Adrenal gland (tissue), 12 donors: ENCODE results near the gene NR5A2. TPM values are rescaled to one million over a fixed set of nuclear protein-coding genes. Genes with fewer than 3 reads are reported as not detected.

Experiments used
- DNase-seq, 7 donors: peaks; one replicate each; pipeline ENCODE4 v3.0.0-alpha.2; 2019 to 2020
- H3K27ac ChIP-seq, 5 donors: fragments of 200-600 bp; sonication (generic) in 4 of 5; 1 replicate in 3 of 5; 2 replicates in 2 of 5; pipeline versions ENCODE4 v1.5.1 to v1.8.0; 2016 to 2020; ENCODE audit warnings: mild to moderate bottlenecking in 1 of 5
- H3K27me3 ChIP-seq: fragments of 200-600 bp; 2 replicates; pipeline ENCODE4 v1.8.0; 2021
- H3K36me3 ChIP-seq, 2 donors: fragments of 200-600 bp; replicated peaks in 1 of 2; 1 replicate in 1 of 2; 2 replicates in 1 of 2; pipeline versions ENCODE4 v1.5.1 to v1.8.0; 2018 to 2022
- H3K4me1 ChIP-seq, 2 donors: fragments of 200-600 bp; replicated peaks in 1 of 2; 1 replicate in 1 of 2; 2 replicates in 1 of 2; pipeline versions ENCODE4 v1.5.1 to v1.8.0; 2018 to 2021
- H3K4me3 ChIP-seq, 4 donors: fragments of 200-600 bp; sonication (generic) in 3 of 4; one replicate each; pipeline ENCODE4 v1.5.1; 2016 to 2018
- H3K9me3 ChIP-seq, 3 donors: fragments of 200-600 bp; sonication (generic) in 1 of 3; replicated peaks in 1 of 3; 1 replicate in 2 of 3; 2 replicates in 1 of 3; pipeline versions ENCODE4 v1.5.1 to v1.8.0; 2016 to 2021
- CTCF ChIP-seq, 6 experiments: fragments of 450-650 bp in 4 of 6; fragments of 200-600 bp in 2 of 6; sonication (generic) in 1 of 6; IDR thresholded peaks; 1 replicate in 5 of 6; 2 replicates in 1 of 6; pipeline versions ENCODE4 v1.5.1 to v1.8.0; 2016 to 2021; ENCODE audit warnings: antibody characterized with exemption in 6 of 6, mild to moderate bottlenecking in 2 of 6, moderate library complexity in 1 of 6
- POLR2A ChIP-seq, 2 donors: fragments of 450-650 bp; IDR thresholded peaks; one replicate each; pipeline ENCODE4 v1.6.1; 2017; ENCODE audit warnings: antibody characterized with exemption in 2 of 2, mild to moderate bottlenecking in 2 of 2, moderate library complexity in 1 of 2
- WGBS, 4 donors: extraction: QIAGEN DNeasy Blood & Tissue Kit in 2 of 4; methylation state at CpG; one replicate each; pipeline versions ENCODE4 v1.1.5 to v1.1.7; 2013 to 2017; 5-methylcytosine and 5-hydroxymethylcytosine counted together
- intact Hi-C, 2 donors: fragments of 100-400 bp; cut with DNase I; formaldehyde crosslinking; loops; one replicate each; pipeline versions ENCODE4 v1.14.1 to v1.15.0; 2022 to 2023
- polyA plus RNA-seq, 3 donors: library from polyadenylated mRNA; stranded (reverse); fragments of 200-250 nt in 2 of 3; fragments of 350-450 nt in 1 of 3; fragmentation: Illumina TruSeq in 1 of 3; extraction: RNeasy Lipid Tissue Mini Kit (QIAGEN cat#74804) in 1 of 3; gene quantifications; one replicate each; pipeline ENCODE4 v1.2.3, GENCODE V29; 2013 to 2014
- total RNA-seq, 9 donors: library from RNA; depleted of rRNA in 4 of 9; stranded (reverse); fragments of >200 nt in 4 of 9; fragments of 120-200 nt in 1 of 9; fragmentation: NEBNext Ultra II Directional in 1 of 9; extraction: Animal tissue kit (Norgen Biotek cat#: 25700) in 1 of 9; gene quantifications; one replicate each; pipeline versions ENCODE4 v1.1.0 to v1.2.4, GENCODE V29; 2013 to 2023
- donor health status: healthy with polysubstance abuse.
- donor health status: Bipolar disorder and iron deficiency.
- donor health status: DM: yes; HTN: yes; CAD: no.
- donor health status: DM: no; HTN: no; CAD: no.
- donor health status: DM: no; HTN: no; CAD: no.
- donor health status: DM: yes; HTN: yes; CAD: no.

NR5A2 gene
- total and polyA plus RNA-seq, 12 donors = 0.40 to 17.3 (median 0.94) TPM

GRCh38 chr1:200040481-200041138 lies 13.1 kb downstream of the NR5A2 start:
- intact Hi-C loops = no loop called here
- peaks cover 97% of the 10 kb centered on the region for H3K27me3 ChIP-seq
- 4 to 6% (median 4%) methylated on average over 12 to 35 of the region's 35 CpGs for WGBS, 4 donors
- no peak overlapping the region for H3K27ac ChIP-seq
- DNase-seq = peak in 1 of 7 donors; percentile 31
- H3K36me3 ChIP-seq = no peaks in the 10 kb centered on the region
- peak overlapping the region in 1 of 4 donors; percentile 43 for H3K4me3 ChIP-seq
- H3K9me3 ChIP-seq = no peaks in the 10 kb centered on the region
- TF ChIP-seq POLR2A (IDR thresholded peaks at IDR 0.05) (no peak), CTCF (IDR thresholded peaks at IDR 0.05) (no peak)
- H3K4me1 ChIP-seq = peaks cover 0 to 27% of the 10 kb centered on the region in 2 donors

- H3K27me3 ChIP-seq = peaks cover 97% of the 10 kb centered on the region
- no peak for DNase-seq
- peaks cover 0 to 27% of the 10 kb centered on the region in 2 donors for H3K4me1 ChIP-seq
- H3K9me3 ChIP-seq = no peaks in the 10 kb centered on the region
- no peak overlapping the region for H3K4me3 ChIP-seq
- TF ChIP-seq CTCF (IDR thresholded peaks at IDR 0.05) (no peak), POLR2A (IDR thresholded peaks at IDR 0.05) (no peak)
- intact Hi-C loops = no loop called here
- H3K36me3 ChIP-seq = no peaks in the 10 kb centered on the region
- 27 to 37% (median 32%) methylated on average over 33 to 35 of the region's 35 CpGs for WGBS, 4 donors
- H3K27ac ChIP-seq = no peak overlapping the region
Observed at GRCh38 chr1:200041337-200042118, 14.0 kb downstream of the NR5A2 start.

GRCh38 chr1:200042119-200042551 lies 14.6 kb downstream of the NR5A2 start:
- WGBS, 4 donors = 4 to 11% (median 7%) methylated on average over 17 to 22 of the region's 22 CpGs
- no peak for DNase-seq
- no peak for TF ChIP-seq POLR2A (IDR thresholded peaks at IDR 0.05)
- no peak for TF ChIP-seq CTCF (IDR thresholded peaks at IDR 0.05)

GRCh38 chr1:200042552-200043335 lies 15.2 kb downstream of the NR5A2 start:
- TF ChIP-seq POLR2A (IDR thresholded peaks at IDR 0.05) = no peak
- TF ChIP-seq CTCF (IDR thresholded peaks at IDR 0.05) = no peak
- Histone ChIP-seq H3K4me1 (peaks cover 0 to 27% of the 10 kb centered on the region in 2 donors), H3K9me3 (no peaks in the 10 kb centered on the region), H3K27ac (peak overlapping the region in 1 of 5 donors; percentile 52), H3K27me3 (peaks cover 84% of the 10 kb centered on the region), H3K36me3 (no peaks in the 10 kb centered on the region), H3K4me3 (peak overlapping the region in 1 of 4 donors; percentile 46)
- 3 to 4% (median 4%) methylated on average over 23 to 48 of the region's 48 CpGs for WGBS, 4 donors
- intact Hi-C loops = no loop called here
- DNase-seq = no peak

More at GRCh38 chr1:200042119-200042551, 14.6 kb downstream of the NR5A2 start:
- intact Hi-C loops = no loop called here
- Histone ChIP-seq H3K36me3 (no peaks in the 10 kb centered on the region), H3K27ac (peak overlapping the region in 1 of 5 donors; percentile 52), H3K4me3 (peak overlapping the region in 1 of 4 donors; percentile 46), H3K9me3 (no peaks in the 10 kb centered on the region), H3K27me3 (peaks cover 91% of the 10 kb centered on the region), H3K4me1 (peaks cover 0 to 27% of the 10 kb centered on the region in 2 donors)
